Measurements from ENCODE around the gene GMNC.

Gene GMNC

GRCh38 chr3:190854062-190854461 lies 8.4 kb downstream of the GMNC start:
- ChIA-PET CTCF (no interaction called here), POLR2A (ENCODE audit: low non-redundant PET) (no interaction called here)
- no peak overlapping the region for H3K27ac ChIP-seq
- TF ChIP-seq CTCF (conservative IDR thresholded peaks at IDR 0.05; ENCODE audit: low read depth), result no peak
- no peak for DNase-seq (ENCODE audit: low spot score)

DNA sequence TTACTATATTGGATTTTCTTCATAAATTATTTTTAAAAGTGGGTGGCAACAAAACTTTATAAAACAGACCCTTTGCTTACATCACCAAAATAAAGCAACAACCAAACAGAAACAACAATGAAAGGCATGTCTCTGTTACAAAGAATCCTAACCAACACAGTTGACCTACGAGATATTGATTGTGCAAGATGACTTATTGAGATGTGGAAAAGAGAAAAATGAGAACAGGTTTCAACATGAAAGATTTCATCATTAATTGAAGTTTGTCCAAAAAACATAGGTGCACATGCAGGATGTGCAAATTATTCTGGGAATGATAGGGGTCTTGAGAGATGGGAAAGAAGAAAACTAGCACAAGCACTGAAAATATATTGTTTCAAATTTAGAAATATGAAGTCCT lies 9.0 kb downstream of the GMNC start:
- peak; percentile 14 for DNase-seq (ENCODE audit: low spot score)
- CTCF ChIA-PET, result no interaction called here
- H3K27ac ChIP-seq, result no peak overlapping the region
- POLR2A ChIA-PET (ENCODE audit: low non-redundant PET), result no interaction called here
- no peak for TF ChIP-seq CTCF (conservative IDR thresholded peaks at IDR 0.05; ENCODE audit: low read depth)

DNA sequence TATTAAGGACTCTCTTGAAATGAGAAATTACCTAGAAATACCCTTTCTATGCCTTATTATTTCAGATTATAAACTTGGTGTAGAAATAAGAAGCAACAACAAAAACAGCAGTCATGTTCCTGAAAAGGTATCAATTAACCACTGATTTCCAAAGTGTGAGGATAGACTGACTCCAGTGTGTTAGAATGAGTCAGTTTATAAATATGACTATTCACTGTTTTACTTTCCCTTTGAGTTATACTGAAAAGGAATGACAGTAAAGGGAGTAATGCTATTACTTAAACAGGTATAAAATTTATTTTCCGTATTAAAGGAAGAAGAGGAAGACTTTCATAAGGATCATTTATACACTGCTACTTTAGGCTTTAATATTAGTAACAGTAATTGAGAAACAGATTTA lies 12.9 kb downstream of the GMNC start:
- ChIA-PET POLR2A (ENCODE audit: low non-redundant PET) (no interaction called here), CTCF (no interaction called here)

DNA sequence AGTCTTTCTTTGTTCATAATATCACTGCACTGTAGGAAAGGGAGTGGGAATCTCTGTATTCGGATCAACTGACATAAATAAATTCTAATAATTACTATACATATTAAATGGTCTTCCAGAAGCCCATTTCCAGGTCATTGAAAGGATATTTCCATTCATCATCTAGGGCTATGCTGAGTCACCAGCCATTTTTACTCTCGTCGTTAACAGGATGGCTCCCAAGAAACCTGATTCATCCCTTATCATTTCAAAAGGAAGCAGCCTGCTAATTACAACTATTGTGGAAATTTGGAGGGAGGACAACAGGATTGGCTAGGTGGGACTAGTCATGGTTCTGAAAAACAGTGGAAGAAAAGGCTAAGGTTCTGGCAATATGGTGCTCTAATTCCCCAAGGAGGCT lies 13.6 kb downstream of the GMNC start:
- TF ChIP-seq CTCF (conservative IDR thresholded peaks at IDR 0.05; ENCODE audit: low read depth), result no peak
- CTCF ChIA-PET, result no interaction called here
- no peak overlapping the region for H3K27ac ChIP-seq
- POLR2A ChIA-PET (ENCODE audit: low non-redundant PET), result no interaction called here
- peak; percentile 5 for DNase-seq (ENCODE audit: low spot score)

More for the DNA sequence above, 12.9 kb downstream of the GMNC start:
- no peak for TF ChIP-seq CTCF (conservative IDR thresholded peaks at IDR 0.05; ENCODE audit: low read depth)
- H3K27ac ChIP-seq, result no peak overlapping the region
- peak; percentile 16 for DNase-seq (ENCODE audit: low spot score)

- no peak for DNase-seq (ENCODE audit: low spot score)
- ChIA-PET CTCF (no interaction called here), POLR2A (ENCODE audit: low non-redundant PET) (no interaction called here)
- no peak for TF ChIP-seq CTCF (conservative IDR thresholded peaks at IDR 0.05; ENCODE audit: low read depth)
- no peak overlapping the region for H3K27ac ChIP-seq
Observed at GRCh38 chr3:190847436-190847835, 15.1 kb downstream of the GMNC start.

DNA sequence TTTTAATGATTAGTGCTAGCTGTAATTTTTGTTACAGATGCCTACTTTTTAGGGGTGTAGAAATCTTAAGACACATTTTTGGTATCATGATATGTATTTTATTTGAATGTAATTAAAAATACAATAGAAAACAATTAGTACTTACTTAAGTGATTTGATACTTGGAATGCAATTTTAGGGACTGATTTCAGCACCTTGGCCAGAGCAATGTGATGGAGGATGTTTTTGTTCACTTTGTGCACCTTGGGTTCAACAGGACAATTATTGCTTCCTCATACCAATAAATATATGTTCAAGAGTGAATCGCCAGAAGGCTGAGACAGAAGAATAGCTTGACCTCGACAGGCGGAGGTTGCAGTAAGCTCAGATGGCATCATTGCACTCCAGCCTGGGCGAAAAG lies 22.3 kb downstream of the GMNC start:
- POLR2A ChIA-PET (ENCODE audit: low non-redundant PET), result no interaction called here
- CTCF ChIA-PET, result no interaction called here
- no peak overlapping the region for H3K27ac ChIP-seq
- TF ChIP-seq CTCF (conservative IDR thresholded peaks at IDR 0.05; ENCODE audit: low read depth), result no peak
- peak; percentile 3 for DNase-seq (ENCODE audit: low spot score)

- DNase-seq (ENCODE audit: low spot score), result no peak
- CTCF ChIA-PET, result interaction anchor here (0.7 kb wide), 1 partner anchor 128 kb away, joined by 4 read pairs; no protein-coding TSS in a partner anchor
- TF ChIP-seq CTCF (conservative IDR thresholded peaks at IDR 0.05; ENCODE audit: low read depth), result no peak
- H3K27ac ChIP-seq, result no peak overlapping the region
- POLR2A ChIA-PET (ENCODE audit: low non-redundant PET), result no interaction called here
Observed at GRCh38 chr3:190831225-190831624, 31.3 kb downstream of the GMNC start.

All from RWPE1 (cell line).